ENCODE measurements around the gene IFT172.
"Not testable (repeated sequence)": the region's sequence is repeated elsewhere in the genome, so short reads cannot be mapped to it uniquely, and the experiment has no call there.

The IFT172 gene, protein sequence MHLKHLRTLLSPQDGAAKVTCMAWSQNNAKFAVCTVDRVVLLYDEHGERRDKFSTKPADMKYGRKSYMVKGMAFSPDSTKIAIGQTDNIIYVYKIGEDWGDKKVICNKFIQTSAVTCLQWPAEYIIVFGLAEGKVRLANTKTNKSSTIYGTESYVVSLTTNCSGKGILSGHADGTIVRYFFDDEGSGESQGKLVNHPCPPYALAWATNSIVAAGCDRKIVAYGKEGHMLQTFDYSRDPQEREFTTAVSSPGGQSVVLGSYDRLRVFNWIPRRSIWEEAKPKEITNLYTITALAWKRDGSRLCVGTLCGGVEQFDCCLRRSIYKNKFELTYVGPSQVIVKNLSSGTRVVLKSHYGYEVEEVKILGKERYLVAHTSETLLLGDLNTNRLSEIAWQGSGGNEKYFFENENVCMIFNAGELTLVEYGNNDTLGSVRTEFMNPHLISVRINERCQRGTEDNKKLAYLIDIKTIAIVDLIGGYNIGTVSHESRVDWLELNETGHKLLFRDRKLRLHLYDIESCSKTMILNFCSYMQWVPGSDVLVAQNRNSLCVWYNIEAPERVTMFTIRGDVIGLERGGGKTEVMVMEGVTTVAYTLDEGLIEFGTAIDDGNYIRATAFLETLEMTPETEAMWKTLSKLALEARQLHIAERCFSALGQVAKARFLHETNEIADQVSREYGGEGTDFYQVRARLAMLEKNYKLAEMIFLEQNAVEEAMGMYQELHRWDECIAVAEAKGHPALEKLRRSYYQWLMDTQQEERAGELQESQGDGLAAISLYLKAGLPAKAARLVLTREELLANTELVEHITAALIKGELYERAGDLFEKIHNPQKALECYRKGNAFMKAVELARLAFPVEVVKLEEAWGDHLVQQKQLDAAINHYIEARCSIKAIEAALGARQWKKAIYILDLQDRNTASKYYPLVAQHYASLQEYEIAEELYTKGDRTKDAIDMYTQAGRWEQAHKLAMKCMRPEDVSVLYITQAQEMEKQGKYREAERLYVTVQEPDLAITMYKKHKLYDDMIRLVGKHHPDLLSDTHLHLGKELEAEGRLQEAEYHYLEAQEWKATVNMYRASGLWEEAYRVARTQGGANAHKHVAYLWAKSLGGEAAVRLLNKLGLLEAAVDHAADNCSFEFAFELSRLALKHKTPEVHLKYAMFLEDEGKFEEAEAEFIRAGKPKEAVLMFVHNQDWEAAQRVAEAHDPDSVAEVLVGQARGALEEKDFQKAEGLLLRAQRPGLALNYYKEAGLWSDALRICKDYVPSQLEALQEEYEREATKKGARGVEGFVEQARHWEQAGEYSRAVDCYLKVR (N-terminal part only)

DNA sequence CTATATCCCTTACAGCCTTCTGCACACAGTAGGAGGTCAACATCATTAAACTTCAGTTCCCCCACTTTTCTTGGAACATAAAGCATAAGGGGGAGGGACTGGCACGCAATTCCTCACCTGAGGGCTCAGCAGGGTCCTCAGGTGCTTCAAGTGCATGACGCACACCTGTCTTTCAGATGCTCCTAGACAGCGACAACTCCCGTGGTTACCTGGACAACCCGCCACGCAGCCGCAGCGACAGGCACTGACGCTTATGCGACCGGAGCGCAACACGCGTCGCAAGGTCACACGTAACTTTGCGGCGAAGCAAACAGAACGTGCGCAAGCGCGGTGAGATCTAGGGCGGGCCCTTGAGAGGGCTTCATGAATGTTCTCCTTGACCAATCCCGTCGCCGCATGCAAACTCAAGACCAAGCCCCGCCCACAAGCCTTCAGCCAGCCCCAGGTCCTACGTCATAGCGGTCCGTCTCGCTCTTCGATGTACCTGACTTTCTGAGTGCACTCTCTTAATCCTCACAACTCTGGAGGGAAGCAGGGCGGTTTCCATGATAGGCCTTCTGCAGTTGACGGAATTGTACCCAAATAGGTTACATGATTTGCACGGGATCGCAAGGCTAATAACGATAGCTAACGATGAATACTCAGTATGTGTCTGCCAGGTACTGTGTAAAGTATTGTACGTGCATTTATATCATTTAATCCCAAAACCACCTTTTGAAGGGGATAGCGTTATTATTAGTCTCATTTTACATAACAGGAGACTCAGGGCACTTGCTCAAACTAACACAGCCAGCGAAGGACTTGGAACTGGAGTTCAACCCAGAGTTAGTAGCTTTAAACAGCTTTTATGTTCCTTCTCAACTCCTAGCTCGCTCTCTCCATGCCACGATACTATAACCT lies at the start of gene IFT172:
IFT172 (minus strand) TSS at position 246 of the 900 bp plus-strand sequence; CDS start at position 156, 90 bp downstream.
- no peaks in the 10 kb centered on the region for H3K9me3 ChIP-seq (ENCODE audit: control insufficient read depth, insufficient read depth, low read length)
- H3K79me2 ChIP-seq (ENCODE audit: control insufficient read depth, low read length) = no peaks in the 10 kb centered on the region
- H4K20me1 ChIP-seq (ENCODE audit: control insufficient read depth, insufficient read depth, low read depth, low read length) = no peaks in the 10 kb centered on the region
- H3K36me3 ChIP-seq (ENCODE audit: control insufficient read depth, low read length) = no peaks in the 10 kb centered on the region
- H3K4me1 ChIP-seq (ENCODE audit: control insufficient read depth, low read length) = peaks cover 26% of the 10 kb centered on the region
- H3K27me3 ChIP-seq (ENCODE audit: control insufficient read depth, low read length) = no peaks in the 10 kb centered on the region
- TF ChIP-seq, protein P1, sequence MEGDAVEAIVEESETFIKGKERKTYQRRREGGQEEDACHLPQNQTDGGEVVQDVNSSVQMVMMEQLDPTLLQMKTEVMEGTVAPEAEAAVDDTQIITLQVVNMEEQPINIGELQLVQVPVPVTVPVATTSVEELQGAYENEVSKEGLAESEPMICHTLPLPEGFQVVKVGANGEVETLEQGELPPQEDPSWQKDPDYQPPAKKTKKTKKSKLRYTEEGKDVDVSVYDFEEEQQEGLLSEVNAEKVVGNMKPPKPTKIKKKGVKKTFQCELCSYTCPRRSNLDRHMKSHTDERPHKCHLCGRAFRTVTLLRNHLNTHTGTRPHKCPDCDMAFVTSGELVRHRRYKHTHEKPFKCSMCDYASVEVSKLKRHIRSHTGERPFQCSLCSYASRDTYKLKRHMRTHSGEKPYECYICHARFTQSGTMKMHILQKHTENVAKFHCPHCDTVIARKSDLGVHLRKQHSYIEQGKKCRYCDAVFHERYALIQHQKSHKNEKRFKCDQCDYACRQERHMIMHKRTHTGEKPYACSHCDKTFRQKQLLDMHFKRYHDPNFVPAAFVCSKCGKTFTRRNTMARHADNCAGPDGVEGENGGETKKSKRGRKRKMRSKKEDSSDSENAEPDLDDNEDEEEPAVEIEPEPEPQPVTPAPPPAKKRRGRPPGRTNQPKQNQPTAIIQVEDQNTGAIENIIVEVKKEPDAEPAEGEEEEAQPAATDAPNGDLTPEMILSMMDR (IDR thresholded peaks at IDR 0.05; ENCODE audit: low read depth, low read length, poor library complexity, severe bottlenecking) = no peak
- TF ChIP-seq EZH2phosphoT487 (IDR thresholded peaks at IDR 0.05; ENCODE audit: borderline replicate concordance, low read length) = no peak
- H3K27ac ChIP-seq (ENCODE audit: low read depth, low read length) = no peak within 1 kb of the TSS
- H3F3A ChIP-seq (ENCODE audit: control insufficient read depth, insufficient read depth) = no peaks in the 10 kb centered on the region
- no peaks in the 10 kb centered on the region for H3K9me2 ChIP-seq (replicated peaks; ENCODE audit: control insufficient read depth, low read length)
- H3K4me2 ChIP-seq (ENCODE audit: low read length) = peak within 1 kb of the TSS; percentile 80
- peak within 1 kb of the TSS; percentile 76 for H3K4me3 ChIP-seq (ENCODE audit: low read length)

DNA sequence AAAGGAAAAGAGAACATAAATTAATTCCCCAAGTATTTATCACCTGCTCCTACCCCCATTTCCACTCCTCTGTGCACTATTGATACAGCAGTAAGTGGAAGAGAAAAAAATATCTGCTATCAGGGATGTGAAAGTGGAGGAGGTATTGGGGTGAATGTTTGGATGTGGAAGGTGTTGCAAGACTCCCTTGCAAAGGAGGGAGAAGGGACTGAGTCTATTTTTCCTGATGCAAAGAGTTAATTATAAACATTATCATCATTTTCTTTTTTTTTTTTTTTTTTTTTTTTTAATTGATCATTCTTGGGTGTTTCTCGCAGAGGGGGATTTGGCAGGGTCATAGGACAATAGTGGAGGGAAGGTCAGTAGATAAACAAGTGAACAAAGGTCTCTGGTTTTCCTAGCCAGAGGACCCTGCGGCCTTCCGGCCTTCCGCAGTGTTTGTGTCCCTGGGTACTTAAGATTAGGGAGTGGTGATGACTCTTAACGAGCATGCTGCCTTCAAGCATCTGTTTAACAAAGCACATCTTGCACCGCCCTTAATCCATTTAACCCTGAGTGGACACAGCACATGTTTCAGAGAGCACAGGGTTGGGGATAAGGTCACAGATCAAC lies 49.4 kb upstream of the IFT172 start:
- not testable (repeated sequence) for H3K9me3 ChIP-seq (ENCODE audit: control insufficient read depth, insufficient read depth, low read length); H4K20me1 ChIP-seq (ENCODE audit: control insufficient read depth, insufficient read depth, low read depth, low read length); H3F3A ChIP-seq (ENCODE audit: control insufficient read depth, insufficient read depth); H3K27ac ChIP-seq (ENCODE audit: low read depth, low read length); H3K4me1 ChIP-seq (ENCODE audit: control insufficient read depth, low read length); H3K9me2 ChIP-seq (replicated peaks; ENCODE audit: control insufficient read depth, low read length); H3K79me2 ChIP-seq (ENCODE audit: control insufficient read depth, low read length); H3K27me3 ChIP-seq (ENCODE audit: control insufficient read depth, low read length); H3K36me3 ChIP-seq (ENCODE audit: control insufficient read depth, low read length); H3K4me3 ChIP-seq (ENCODE audit: low read length); H3K4me2 ChIP-seq (ENCODE audit: low read length)

DNA sequence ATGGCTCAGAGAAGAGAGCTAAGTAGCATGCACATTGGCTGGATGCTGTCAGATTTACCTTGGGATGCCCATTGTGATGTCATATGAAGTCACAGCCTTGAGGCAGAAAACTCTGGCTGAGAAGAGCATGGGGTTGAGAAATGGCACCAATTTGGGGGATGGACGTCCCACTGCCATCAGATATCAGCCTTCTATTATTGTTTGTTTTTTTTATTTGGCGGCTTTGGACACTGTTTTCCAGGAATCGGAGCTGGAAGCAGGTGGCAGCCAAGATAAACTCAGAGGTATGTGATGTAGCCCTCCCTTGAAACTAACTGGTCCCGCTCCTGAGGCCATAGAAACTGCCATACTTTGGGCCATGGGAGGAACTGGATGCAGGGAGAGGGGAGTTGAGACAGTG lies 47.7 kb upstream of the IFT172 start:
- Histone ChIP-seq H3K9me3 (ENCODE audit: control insufficient read depth, insufficient read depth, low read length) (no peaks in the 10 kb centered on the region), H3K36me3 (ENCODE audit: control insufficient read depth, low read length) (no peaks in the 10 kb centered on the region), H3K79me2 (ENCODE audit: control insufficient read depth, low read length) (no peaks in the 10 kb centered on the region), H3K27me3 (ENCODE audit: control insufficient read depth, low read length) (peaks cover 8% of the 10 kb centered on the region), H3K4me2 (ENCODE audit: low read length) (no peak overlapping the region), H3K4me1 (ENCODE audit: control insufficient read depth, low read length) (no peaks in the 10 kb centered on the region), H3K27ac (ENCODE audit: low read depth, low read length) (no peak overlapping the region), H4K20me1 (ENCODE audit: control insufficient read depth, insufficient read depth, low read depth, low read length) (no peaks in the 10 kb centered on the region), H3K9me2 (replicated peaks; ENCODE audit: control insufficient read depth, low read length) (no peaks in the 10 kb centered on the region), H3K4me3 (ENCODE audit: low read length) (no peak overlapping the region), H3F3A (ENCODE audit: control insufficient read depth, insufficient read depth) (no peaks in the 10 kb centered on the region)
- TF ChIP-seq, protein P1 (IDR thresholded peaks at IDR 0.05; ENCODE audit: low read depth, low read length, poor library complexity, severe bottlenecking) = no peak
- TF ChIP-seq EZH2phosphoT487 (IDR thresholded peaks at IDR 0.05; ENCODE audit: borderline replicate concordance, low read length) = no peak

Measured in DOHH2 (cell line).